KMS-11 (cell line): ENCODE measurements around the gene RAPH1.
"Not testable (repeated sequence)": the region's sequence is repeated elsewhere in the genome, so short reads cannot be mapped to it uniquely, and the experiment has no call there.

Experiments used
- H2AFZ ChIP-seq: fragments of 200-600 bp; sonication (generic); 2 replicates; pipeline ENCODE4 v1.6.1; 2016; ENCODE audit warnings: antibody characterized with exemption, mixed run types, low read depth
- H3K27ac ChIP-seq: fragments of 200-600 bp; sonication (generic); 2 replicates; pipeline ENCODE4 v1.6.1; 2016; ENCODE audit warnings: mild to moderate bottlenecking, mixed run types
- H3K27me3 ChIP-seq: fragments of 200-600 bp; sonication (generic); 2 replicates; pipeline ENCODE4 v1.6.1; 2017; ENCODE audit warnings: mild to moderate bottlenecking, low read depth, mixed run types, moderate library complexity; ENCODE audit not compliant: insufficient read depth
- H3K36me3 ChIP-seq: fragments of 200-600 bp; sonication (generic); 2 replicates; pipeline ENCODE4 v1.6.1; 2017; ENCODE audit warnings: mild to moderate bottlenecking, mixed run types; ENCODE audit not compliant: insufficient read depth
- H3K4me1 ChIP-seq: fragments of 200-600 bp; sonication (generic); 2 replicates; pipeline ENCODE4 v1.6.1; 2016; ENCODE audit warnings: mild to moderate bottlenecking, low read depth, mixed run types; ENCODE audit not compliant: poor library complexity, severe bottlenecking
- H3K4me2 ChIP-seq: fragments of 200-600 bp; sonication (generic); 2 replicates; pipeline ENCODE4 v1.7.0; 2016; ENCODE audit warnings: mild to moderate bottlenecking, mixed run types
- H3K4me3 ChIP-seq: fragments of 200-600 bp; sonication (generic); IDR thresholded peaks from 2 replicates; pipeline ENCODE4 v1.6.1; 2017; ENCODE audit warnings: low read depth, low read length, mixed read lengths; ENCODE audit not compliant: insufficient read depth
- H3K79me2 ChIP-seq: fragments of 200-600 bp; sonication (generic); 2 replicates; pipeline ENCODE4 v1.6.1; 2016; ENCODE audit warnings: low read depth, mixed run types; ENCODE audit not compliant: insufficient read depth
- H3K9ac ChIP-seq: fragments of 200-600 bp; sonication (generic); 2 replicates; pipeline ENCODE4 v1.6.1; 2016; ENCODE audit warnings: mild to moderate bottlenecking, mixed run types
- H4K20me1 ChIP-seq: fragments of 200-600 bp; sonication (generic); 2 replicates; pipeline ENCODE4 v1.6.1; 2016; ENCODE audit warnings: mild to moderate bottlenecking, mixed run types; ENCODE audit not compliant: insufficient read depth
- TF ChIP-seq, protein P1 (sequence below): fragments of 200-600 bp; sonication (generic); conservative IDR thresholded peaks from 2 replicates; pipeline ENCODE4 v1.6.1; 2017; ENCODE audit warnings: low read depth, mild to moderate bottlenecking, antibody characterized with exemption, low read length, moderate library complexity, mixed read lengths

Gene RAPH1

DNA sequence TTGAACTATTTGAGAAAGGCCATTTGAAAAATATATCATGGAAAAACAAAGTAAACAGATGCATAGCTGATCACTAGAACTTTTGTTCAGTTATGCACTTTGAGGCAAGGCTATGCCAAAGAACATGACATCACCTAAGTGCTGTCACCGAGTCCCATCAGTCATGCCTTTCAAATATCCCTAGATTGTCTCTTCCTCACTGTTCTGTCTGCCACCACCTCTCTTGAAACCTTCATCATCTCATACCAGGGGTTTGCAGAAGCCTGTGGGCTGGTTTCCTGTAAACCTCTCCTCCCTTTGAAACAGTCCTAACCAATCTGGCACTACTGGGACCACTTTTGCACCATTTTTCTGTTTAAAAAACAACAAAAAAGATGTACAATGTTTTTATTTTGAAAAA, 12.3 kb upstream of the RAPH1 start:
- Histone ChIP-seq H3K36me3 (no peaks in the 10 kb centered on the region), H3K9ac (no peak overlapping the region), H3K4me2 (no peak overlapping the region), H2AFZ (no peak overlapping the region), H3K4me3 (no peak overlapping the region), H3K27ac (no peak overlapping the region), H3K79me2 (no peaks in the 10 kb centered on the region), H3K27me3 (no peaks in the 10 kb centered on the region), H3K4me1 (no peaks in the 10 kb centered on the region), H4K20me1 (no peaks in the 10 kb centered on the region)
- TF ChIP-seq, protein P1, sequence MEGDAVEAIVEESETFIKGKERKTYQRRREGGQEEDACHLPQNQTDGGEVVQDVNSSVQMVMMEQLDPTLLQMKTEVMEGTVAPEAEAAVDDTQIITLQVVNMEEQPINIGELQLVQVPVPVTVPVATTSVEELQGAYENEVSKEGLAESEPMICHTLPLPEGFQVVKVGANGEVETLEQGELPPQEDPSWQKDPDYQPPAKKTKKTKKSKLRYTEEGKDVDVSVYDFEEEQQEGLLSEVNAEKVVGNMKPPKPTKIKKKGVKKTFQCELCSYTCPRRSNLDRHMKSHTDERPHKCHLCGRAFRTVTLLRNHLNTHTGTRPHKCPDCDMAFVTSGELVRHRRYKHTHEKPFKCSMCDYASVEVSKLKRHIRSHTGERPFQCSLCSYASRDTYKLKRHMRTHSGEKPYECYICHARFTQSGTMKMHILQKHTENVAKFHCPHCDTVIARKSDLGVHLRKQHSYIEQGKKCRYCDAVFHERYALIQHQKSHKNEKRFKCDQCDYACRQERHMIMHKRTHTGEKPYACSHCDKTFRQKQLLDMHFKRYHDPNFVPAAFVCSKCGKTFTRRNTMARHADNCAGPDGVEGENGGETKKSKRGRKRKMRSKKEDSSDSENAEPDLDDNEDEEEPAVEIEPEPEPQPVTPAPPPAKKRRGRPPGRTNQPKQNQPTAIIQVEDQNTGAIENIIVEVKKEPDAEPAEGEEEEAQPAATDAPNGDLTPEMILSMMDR, result no peak

- no peaks in the 10 kb centered on the region for H3K36me3 ChIP-seq
- H3K27ac ChIP-seq, result no peak overlapping the region
- H3K79me2 ChIP-seq, result no peaks in the 10 kb centered on the region
- no peak overlapping the region for H3K4me3 ChIP-seq
- no peak overlapping the region for H2AFZ ChIP-seq
- no peaks in the 10 kb centered on the region for H3K27me3 ChIP-seq
- no peaks in the 10 kb centered on the region for H4K20me1 ChIP-seq
- TF ChIP-seq, protein P1, result no peak
- H3K4me1 ChIP-seq, result no peaks in the 10 kb centered on the region
- H3K4me2 ChIP-seq, result no peak overlapping the region
- no peak overlapping the region for H3K9ac ChIP-seq
These were observed 9.3 kb upstream of the RAPH1 start for GRCh38 chr2:203544402-203544801.

DNA sequence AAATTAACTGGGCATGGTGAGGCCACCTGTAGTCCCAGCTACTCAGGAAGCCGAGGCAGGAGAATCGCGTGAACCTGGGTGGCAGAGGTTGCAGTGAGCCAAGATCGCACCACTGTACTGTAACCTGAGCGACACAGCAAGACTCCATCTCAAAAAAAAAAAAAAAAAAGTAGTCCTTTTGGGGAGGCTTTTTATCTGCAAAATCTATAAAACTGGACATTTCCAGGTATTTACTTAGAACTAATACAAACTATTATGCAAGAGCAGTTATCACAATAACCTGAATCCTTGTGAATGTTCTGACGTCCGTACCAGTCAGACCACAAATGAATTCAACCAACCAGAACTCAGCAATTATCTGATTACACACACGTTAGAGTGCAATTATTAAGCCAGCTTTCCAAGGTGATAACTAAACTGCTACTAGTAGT, 8.8 kb upstream of the RAPH1 start:
- no peaks in the 10 kb centered on the region for H4K20me1 ChIP-seq

DNA sequence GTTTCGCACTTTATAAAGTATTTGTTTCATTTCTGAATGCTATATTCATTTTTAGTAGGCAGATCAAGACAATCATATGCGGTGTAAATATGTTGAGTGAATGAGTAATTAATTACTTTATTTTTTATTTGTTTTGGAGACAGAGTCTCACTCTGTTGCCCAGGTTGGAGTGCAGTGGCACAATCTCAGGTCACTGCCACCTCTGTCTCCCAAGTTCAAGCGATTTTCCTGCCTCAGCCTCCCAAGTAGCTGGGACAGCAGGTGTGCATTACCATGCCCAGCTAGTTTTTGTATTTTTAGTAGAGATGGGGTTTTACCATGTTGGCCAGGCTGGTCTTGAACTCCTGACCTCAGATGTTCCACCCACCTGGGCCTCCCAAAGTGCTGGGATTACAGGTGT, 5.5 kb upstream of the RAPH1 start:
- H3K27me3 ChIP-seq, H3K4me1 ChIP-seq: not testable (repeated sequence)

More for the DNA sequence above, 8.8 kb upstream of the RAPH1 start:
- H3K4me3 ChIP-seq, result no peak overlapping the region
- no peaks in the 10 kb centered on the region for H3K4me1 ChIP-seq
- no peaks in the 10 kb centered on the region for H3K79me2 ChIP-seq
- no peaks in the 10 kb centered on the region for H3K36me3 ChIP-seq
- H2AFZ ChIP-seq, result no peak overlapping the region
- TF ChIP-seq, protein P1, result no peak
- H3K4me2 ChIP-seq, result no peak overlapping the region
- no peaks in the 10 kb centered on the region for H3K27me3 ChIP-seq
- no peak overlapping the region for H3K27ac ChIP-seq
- no peak overlapping the region for H3K9ac ChIP-seq

GRCh38 chr2:203538237-203538636, 3.1 kb upstream of the RAPH1 start:
- H4K20me1 ChIP-seq, H3K27ac ChIP-seq, H3K27me3 ChIP-seq, H3K4me1 ChIP-seq, H3K79me2 ChIP-seq, H2AFZ ChIP-seq, H3K4me3 ChIP-seq, H3K36me3 ChIP-seq, H3K9ac ChIP-seq, H3K4me2 ChIP-seq: not testable (repeated sequence)

More for the DNA sequence above, 5.5 kb upstream of the RAPH1 start:
- H3K4me3 ChIP-seq, H3K4me2 ChIP-seq, H3K27ac ChIP-seq, H4K20me1 ChIP-seq, H3K79me2 ChIP-seq, H2AFZ ChIP-seq, H3K9ac ChIP-seq, H3K36me3 ChIP-seq: not testable (repeated sequence)

GRCh38 chr2:203536586-203536951, 1.5 kb upstream of the RAPH1 start:
- not testable (repeated sequence) for H3K4me3 ChIP-seq, H3K4me2 ChIP-seq, H3K27ac ChIP-seq, H3K79me2 ChIP-seq, H3K36me3 ChIP-seq, H2AFZ ChIP-seq, H3K27me3 ChIP-seq, H3K9ac ChIP-seq, H4K20me1 ChIP-seq
- H3K4me1 ChIP-seq, result peaks cover 17% of the 10 kb centered on the region
